H7 (cell line): ENCODE results near the gene NCBP1. TPM values are rescaled to one million over a fixed set of nuclear protein-coding genes. Genes with fewer than 3 reads are reported as not detected.
"Not testable (repeated sequence)": the region's sequence is repeated elsewhere in the genome, so short reads cannot be mapped to it uniquely, and the experiment has no call there.

ENCODE experiments used
- DNase-seq: peaks from one replicate; pipeline ENCODE4 v3.0.0; 2012
- H3K27me3 ChIP-seq: 2 replicates; pipeline ENCODE4 v1.6.0; 2011; ENCODE audit warnings: mild to moderate bottlenecking, low read length; ENCODE audit not compliant: control insufficient read depth, insufficient read depth
- H3K36me3 ChIP-seq: replicated peaks from 2 replicates; pipeline ENCODE4 v1.5.1; 2011; ENCODE audit warnings: low read length; ENCODE audit not compliant: control insufficient read depth, insufficient read depth
- H3K4me3 ChIP-seq: 2 replicates; pipeline ENCODE4 v1.5.1; 2011; ENCODE audit warnings: low read depth, mild to moderate bottlenecking, control low read depth, low read length, moderate library complexity; ENCODE audit not compliant: insufficient read depth
- total RNA-seq: library from RNA; depleted of rRNA; stranded (reverse); fragments of >200 nt; shearing (Covaris generic); gene quantifications from 2 replicates; pipeline ENCODE4 v1.2.3, GENCODE V29; 2014

NCBP1 gene
- total RNA-seq, 1 experiment from 2014 or later = 35.3 TPM

DNA sequence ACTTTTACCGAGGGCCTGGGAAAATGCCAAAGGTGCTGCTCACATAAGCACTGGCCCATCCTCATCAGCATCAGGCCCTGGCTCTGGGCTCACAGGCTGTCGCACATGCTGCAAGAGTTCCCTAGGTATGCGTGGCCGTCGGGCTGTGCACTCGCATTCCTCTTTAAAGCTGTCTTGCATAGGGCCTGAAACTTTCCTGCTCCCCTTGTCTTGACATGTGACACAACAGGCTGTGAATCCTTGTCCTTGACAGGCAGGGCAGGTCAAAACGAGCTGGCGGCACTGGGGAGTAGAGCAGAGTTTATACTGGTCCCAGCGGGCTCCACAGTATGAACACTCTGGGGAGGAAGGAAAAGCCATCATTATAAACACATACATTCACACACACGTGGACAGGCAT is 31.2 kb upstream of the NCBP1 start:
- Histone ChIP-seq H3K4me3 (no peak overlapping the region), H3K36me3 (peaks cover 19% of the 10 kb centered on the region), H3K27me3 (no peaks in the 10 kb centered on the region)
- DNase-seq = no peak

DNA sequence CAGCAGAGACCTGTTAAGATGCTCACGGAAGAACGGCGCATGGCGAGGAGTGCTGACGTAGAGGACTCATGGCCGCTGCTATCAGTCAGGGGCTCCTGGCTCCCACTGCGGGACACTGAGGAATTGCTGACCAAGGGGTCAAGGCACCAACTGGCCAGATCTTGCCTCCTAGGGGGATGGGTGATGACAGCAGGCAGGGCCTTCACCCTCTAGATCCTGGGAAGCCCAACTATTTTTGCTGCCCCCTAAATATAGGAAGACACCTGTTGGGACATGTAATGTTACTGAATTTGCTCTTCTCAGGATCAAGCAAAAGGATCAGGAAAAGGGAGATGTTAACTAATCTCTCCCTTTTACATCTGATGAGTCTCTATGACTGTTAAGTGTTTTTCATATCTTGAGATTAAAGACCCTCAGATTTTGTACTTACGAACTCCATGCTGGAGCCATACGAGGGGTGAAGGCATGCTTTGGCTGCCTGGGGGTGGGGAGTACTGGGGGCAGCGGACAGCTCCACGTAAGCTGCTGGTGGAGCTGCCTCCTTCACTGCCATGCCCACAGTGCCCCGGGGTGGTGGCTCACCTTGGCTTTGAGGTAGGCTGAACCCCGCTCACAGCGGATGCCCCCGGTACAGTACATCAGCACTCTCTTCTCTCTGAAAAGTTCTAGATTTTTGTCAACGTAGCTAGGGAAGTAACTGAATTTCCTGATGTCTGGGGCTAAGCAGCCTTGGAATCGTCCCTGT is 28.5 kb upstream of the NCBP1 start:
- DNase-seq = no peak
- Histone ChIP-seq H3K36me3 (peaks cover 19% of the 10 kb centered on the region), H3K27me3 (no peaks in the 10 kb centered on the region)

DNA sequence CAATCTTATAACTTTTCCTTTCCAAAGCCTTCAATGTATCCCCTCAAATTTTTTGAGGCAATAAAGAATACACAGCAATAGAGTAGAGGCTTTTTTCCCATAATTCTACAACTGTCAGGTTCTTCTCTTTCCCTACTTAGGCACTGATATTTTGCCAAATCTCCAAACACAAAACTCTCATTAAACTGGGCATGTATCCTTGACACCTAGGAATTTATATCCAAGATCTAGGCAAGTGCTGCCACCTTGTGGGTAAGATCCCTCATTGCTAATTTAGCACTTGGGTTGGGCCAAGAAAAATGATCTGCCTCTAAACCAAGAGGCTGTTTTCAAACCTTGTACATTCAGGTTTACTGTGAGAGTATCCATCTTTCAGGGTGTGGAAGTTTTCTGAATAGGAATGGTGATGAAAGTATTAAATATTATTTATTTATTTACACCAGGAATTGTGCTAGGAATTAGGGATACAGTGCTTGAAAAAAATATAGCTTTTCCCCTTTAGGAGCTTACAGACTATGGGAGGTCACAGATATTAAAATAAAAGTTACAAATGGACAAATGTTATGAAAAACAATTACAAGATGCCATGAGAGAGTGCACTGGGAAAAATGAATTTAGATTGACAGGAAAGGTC is 18.1 kb upstream of the NCBP1 start:
- Histone ChIP-seq H3K27me3 (no peaks in the 10 kb centered on the region), H3K36me3 (peaks cover 3% of the 10 kb centered on the region), H3K4me3 (no peak overlapping the region)
- peak; percentile 62 for DNase-seq

More for the DNA sequence above, 28.5 kb upstream of the NCBP1 start:
- H3K4me3 ChIP-seq = no peak overlapping the region

DNA sequence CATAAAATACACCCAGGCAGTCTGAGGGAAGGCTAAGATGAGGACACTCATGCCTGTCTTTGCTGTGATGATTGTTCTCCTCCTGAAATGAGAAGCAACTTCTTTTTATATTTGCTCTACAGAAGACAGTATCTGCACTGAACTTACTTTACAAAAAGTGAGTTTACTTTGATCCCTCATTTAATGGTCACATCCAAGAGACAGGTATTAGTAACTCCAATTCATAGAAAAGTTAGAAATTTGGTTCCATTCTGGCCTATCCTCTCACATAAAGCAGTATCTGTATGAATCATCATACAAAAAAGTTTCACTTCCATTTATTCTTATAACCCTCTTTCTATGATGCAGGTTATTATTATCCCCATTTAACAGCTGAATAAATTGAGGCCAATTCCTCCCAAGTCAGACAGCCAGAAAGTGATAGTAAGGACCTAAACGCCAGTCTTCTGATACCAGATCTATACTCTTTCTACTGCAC is 15.6 kb upstream of the NCBP1 start:
- DNase-seq = no peak
- Histone ChIP-seq H3K36me3 (peaks cover 7% of the 10 kb centered on the region), H3K27me3 (no peaks in the 10 kb centered on the region), H3K4me3 (no peak overlapping the region)

DNA sequence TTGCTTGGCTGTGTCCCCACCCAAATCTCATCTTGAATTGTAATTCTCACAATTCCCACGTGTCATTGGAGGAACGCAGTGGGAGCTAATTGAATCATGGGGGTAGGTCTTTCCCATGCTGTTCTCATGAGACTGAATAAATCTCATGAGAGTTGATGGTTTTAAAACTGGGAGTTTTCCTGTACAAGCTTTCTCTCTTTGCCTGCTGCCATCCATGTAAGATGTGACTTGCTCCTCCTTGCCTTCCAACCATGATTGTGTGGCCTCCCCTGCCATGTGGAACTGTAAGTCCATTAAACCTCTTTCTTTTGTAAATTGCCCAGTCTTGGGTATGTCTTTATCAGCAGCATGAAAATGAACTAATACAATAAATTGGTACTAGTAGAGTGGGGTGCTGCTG is 13.6 kb upstream of the NCBP1 start:
- H3K4me3 ChIP-seq, H3K36me3 ChIP-seq, H3K27me3 ChIP-seq, DNase-seq: not testable (repeated sequence)

DNA sequence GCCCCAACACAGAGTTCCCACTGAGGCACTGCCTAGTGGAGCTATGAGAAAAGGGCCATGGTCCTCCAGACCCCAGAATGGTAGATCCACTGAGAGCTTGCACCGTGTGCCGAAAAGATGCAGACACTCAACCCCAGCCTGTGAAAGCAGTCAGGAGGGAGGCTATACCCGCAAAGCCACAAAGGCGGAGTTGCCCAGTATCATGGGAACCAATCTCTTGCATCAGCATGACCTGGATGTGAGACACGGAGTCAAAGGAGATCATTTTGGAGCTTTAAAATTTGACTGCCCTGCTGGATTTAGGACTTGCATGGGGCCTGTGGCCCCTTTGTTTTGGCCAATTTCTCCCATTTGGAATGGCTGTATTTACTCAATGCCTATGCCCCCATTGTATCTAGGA is 11.1 kb upstream of the NCBP1 start:
- H3K4me3 ChIP-seq, H3K27me3 ChIP-seq, DNase-seq, H3K36me3 ChIP-seq: not testable (repeated sequence)

DNA sequence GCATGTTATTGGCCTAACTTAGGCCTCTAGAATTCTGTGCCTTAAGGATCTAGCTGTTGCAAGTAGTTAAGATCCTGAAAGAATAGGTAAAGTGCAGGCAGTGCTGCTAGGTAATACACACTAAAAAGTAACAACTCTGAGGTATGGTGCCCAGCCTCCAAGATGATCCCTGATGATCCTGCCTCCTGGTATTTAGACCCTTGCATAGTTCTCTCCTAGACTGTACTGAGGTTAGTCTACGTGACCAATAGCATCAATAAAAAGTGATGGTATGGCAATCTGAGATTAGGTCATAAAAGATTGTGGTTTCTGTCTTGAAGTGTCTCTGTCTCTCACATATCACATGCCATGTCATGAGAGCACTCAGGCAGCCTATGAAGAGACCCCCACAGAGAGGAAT is 9.7 kb upstream of the NCBP1 start:
- Histone ChIP-seq H3K4me3 (no peak overlapping the region), H3K27me3 (no peaks in the 10 kb centered on the region), H3K36me3 (peaks cover 8% of the 10 kb centered on the region)
- DNase-seq = no peak

DNA sequence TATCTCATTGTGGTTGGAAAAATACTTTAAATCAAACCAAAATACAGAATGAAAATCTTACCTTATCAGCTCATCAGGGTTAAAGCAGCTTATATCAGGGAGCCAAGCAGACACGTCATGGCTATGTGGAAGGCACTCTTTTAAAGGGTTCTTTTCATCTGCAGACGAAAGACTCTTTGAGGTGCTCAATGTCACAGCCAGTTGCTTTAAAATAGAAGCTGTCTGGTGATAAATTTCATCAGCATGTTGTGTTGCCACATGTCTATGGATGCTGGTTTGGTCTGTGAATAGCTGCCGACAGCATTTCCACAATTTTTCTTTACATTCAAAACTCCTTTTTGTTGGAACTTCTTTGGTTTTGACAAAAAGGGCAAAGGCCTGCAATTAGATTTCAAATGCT is 8.0 kb upstream of the NCBP1 start:
- Histone ChIP-seq H3K4me3 (no peak overlapping the region), H3K27me3 (no peaks in the 10 kb centered on the region), H3K36me3 (peaks cover 8% of the 10 kb centered on the region)
- DNase-seq = no peak

DNA sequence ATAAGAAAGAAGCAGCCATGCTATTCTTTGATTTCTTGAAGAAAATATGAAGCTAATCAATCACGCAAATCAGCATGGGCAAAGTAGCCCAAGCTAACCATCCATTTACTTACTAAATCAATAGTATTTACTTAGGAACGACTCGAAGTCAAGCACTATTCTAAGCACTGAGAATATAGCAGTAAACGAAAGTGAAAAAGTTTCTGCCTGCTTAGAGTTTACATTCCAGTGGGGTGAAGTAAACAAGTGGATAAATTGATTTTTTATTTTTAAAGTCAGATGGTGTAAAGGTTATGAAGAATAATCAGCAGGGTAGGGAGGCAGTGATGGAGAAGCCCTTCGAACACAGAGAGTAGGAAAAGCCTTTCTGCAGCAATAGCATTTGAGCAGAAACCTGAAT is 6.0 kb upstream of the NCBP1 start:
- peaks cover 4% of the 10 kb centered on the region for H3K36me3 ChIP-seq
- H3K27me3 ChIP-seq = no peaks in the 10 kb centered on the region
- H3K4me3 ChIP-seq = no peak overlapping the region
- no peak for DNase-seq

DNA sequence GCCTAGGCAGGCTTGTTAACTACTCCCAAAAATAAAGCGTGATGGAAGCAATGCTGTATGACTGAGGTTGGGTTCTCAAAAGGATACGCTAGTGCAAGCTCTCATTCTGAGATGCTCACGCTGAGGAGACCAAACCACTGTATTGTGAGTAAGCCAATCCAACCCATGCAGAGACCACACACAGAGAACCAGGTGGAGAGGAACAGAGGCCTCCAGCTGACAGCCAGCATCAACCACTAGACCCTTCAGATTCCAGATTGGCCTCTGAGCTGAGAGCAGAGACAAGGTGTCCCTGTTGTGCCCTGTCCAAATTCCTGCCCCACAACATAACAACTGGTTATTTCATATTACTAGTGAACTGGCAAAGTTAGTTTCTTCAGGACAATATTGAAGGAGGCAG is 5.0 kb upstream of the NCBP1 start:
- Histone ChIP-seq H3K36me3 (peaks cover 2% of the 10 kb centered on the region), H3K27me3 (no peaks in the 10 kb centered on the region), H3K4me3 (no peak overlapping the region)
- peak; percentile 22 for DNase-seq

DNA sequence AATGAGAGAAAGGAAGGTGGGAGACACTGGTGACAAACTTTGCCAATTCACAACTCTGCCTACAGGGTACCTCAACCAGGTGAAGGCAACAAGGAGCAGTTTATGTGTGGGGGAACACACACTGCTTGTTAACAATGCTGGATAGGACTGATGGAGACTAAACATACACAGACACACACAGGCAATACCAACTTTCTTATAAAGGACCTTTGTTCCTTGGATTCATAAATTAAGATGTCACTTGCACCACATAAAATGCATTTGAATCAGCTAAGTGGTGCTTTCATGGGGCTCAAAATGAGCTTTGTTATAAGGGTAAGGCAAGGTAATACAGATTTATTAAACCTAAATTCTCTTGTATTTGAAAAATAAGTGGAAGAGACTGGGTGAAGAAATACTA is 4.5 kb upstream of the NCBP1 start:
- H3K36me3 ChIP-seq = peaks cover 2% of the 10 kb centered on the region
- DNase-seq = no peak
- no peaks in the 10 kb centered on the region for H3K27me3 ChIP-seq
- H3K4me3 ChIP-seq = no peak overlapping the region

DNA sequence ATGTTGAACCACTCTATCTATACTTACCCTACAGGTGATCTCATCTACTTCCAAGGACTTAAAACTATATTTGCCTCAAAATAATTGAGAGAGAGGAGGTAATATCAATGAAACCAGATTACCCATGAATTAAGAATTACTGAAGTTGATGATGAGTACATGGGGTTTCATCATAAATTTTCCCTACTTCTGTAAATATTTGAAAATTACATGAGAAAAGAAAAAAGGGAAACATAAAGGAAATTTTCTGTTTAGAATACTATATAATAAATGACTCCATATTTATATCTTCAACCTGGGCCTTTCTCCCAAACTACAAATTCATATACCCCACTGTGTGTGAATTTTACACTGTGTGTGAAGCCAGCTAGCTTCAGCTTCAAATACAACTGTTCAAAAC is 3.0 kb upstream of the NCBP1 start:
- DNase-seq = no peak
- Histone ChIP-seq H3K27me3 (no peaks in the 10 kb centered on the region), H3K36me3 (peaks cover 1% of the 10 kb centered on the region), H3K4me3 (no peak overlapping the region)

DNA sequence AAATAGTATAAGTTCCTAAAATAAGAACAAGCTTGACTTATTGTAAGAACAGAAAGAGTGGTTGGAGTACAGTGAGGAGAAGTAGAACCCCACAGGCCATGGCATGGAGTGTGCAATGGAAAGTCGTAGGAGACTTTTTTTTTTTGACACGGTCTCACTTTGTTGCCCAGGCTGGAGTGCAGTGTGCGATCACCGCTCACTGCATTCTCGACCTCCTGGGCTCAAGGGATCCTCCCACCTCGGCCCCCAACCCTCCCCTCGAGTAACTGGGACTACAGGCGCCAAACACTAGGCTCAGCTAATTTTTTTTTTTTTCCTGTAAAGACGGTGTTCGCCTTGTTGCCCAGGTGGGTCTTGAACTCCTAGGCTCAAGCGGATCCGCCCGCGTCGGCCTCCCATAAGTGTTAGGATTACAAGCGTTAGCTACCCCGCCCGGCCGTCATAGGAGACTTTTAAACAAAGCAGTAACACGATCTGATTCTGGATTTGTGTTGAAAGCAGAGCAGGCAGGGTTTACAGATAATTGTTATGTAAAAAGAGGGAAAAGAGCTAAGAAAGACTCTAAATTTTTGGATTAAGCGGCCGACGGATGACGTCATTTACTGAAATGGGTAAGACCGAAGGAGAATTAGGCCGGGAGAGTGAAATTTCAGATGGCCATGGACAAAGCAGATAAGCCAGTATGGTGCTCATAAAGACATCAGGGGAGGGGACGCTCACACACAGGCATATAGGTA is 1.2 kb upstream of the NCBP1 start:
- Histone ChIP-seq H3K36me3 (no peaks in the 10 kb centered on the region; the same call in 1 of the 2 replicates), H3K27me3 (no peaks in the 10 kb centered on the region), H3K4me3 (peak overlapping the region; percentile 94)
- peak; percentile 24 for DNase-seq

DNA sequence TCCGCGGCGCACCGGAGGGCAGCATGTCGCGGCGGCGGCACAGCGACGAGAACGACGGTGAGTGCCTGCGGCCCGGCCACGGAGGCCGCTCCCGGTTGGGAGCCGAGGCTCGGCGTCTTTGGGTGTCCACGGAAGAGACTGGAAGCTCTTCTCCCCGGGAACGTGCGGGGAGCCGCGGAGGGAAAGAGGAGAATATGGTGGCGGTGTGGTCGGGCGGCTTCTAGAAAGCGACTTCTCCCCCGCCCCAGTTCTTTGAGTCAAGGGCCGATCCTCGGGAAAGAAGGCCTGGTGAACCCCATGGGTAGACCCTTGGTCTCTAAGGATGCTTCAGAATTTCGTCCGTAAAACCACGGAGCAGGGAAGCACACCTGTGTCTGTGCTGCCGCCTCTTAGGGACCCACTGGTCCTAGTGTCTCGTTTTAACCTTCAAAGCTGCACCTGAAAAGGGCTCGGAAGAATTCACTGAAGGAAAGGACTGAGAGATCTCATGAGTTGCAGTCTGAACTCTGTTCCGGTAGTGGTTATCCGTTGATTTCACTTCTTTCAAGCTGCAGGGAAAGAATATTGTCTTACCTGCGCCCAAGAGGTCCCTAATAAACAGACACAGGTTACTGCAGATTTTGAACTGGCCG is 354 bp downstream of the NCBP1 start:
- no peaks in the 10 kb centered on the region for H3K27me3 ChIP-seq
- H3K4me3 ChIP-seq = peak overlapping the region; percentile 94
- no peak for DNase-seq
- H3K36me3 ChIP-seq = no peaks in the 10 kb centered on the region; the same call in 1 of the 2 replicates
